ENCODE results near the gene ALKBH7.

ALKBH7 gene

DNA sequence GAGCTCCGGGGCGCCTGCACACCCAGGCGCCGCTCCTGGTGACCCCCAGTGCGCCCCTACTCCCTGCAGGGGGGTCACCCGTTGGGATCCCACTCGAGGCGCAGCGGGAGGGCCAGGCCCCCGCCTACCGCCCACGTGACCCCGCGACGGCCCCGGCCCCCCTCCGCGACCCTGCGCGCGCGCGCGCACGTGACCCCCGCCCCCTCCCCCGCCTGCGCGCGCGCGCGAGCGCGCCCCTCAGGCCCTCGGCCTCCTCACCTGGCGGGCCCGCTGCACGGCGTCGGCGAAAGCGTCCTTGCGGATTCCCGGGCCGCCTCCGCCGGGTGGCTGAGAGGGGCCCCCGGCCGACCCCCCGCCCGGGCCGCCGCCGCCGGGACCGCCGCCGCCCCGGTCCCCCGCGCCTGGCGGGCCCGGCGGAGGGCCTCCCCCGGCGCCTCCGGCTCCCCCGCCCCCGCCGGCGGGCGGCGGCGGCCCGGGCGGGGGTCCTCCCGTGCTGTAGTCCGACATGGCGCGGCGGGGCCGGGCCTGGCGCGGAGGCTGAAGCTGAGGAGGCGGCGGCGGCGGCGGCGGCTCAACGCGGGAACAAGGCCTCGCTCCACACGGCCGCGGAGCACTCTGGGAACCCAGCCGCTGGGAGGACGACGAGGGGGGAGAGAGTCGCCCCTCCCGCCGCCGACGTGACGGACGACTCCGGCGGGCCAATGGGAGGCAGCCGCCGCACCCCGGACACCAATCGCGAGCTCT lies 51.8 kb downstream of the ALKBH7 start, which contains the start of gene KHSRP:
Gene KHSRP, minus strand, starts transcription at position 617 of the 744 bp plus-strand sequence. Its CDS starts 110 bp downstream, at position 507.
- DNase-seq (ENCODE audit: low read depth in 3 of 3) = no peak
